CD14-positive monocyte (primary cell): ENCODE data around the gene MYO16. TPM values are rescaled to one million over a fixed set of nuclear protein-coding genes. Genes with fewer than 3 reads are reported as not detected.

ENCODE experiments used
- DNase-seq, 3 donors: peaks; one replicate each; pipeline ENCODE4 v3.0.0-alpha.2; 2011 to 2022
- H2AFZ ChIP-seq: 2 replicates; pipeline ENCODE4 v1.6.0; 2012; ENCODE audit warnings: mild to moderate bottlenecking, low read depth, low read length, inconsistent platforms; ENCODE audit not compliant: insufficient read depth, poor library complexity, severe bottlenecking
- H3K27ac ChIP-seq, 2 donors: 1 replicate in 1 of 2; 2 replicates in 1 of 2; pipeline ENCODE4 v1.5.1; 2012 to 2013; ENCODE audit warnings: low read length in 2 of 2, control low read depth in 1 of 2, inconsistent platforms in 1 of 2, low read depth in 1 of 2, mild to moderate bottlenecking in 1 of 2
- H3K27me3 ChIP-seq, 2 donors: one replicate each; pipeline versions ENCODE4 v1.6.0 to v1.6.1; 2011 to 2013; ENCODE audit warnings: low read length in 2 of 2; ENCODE audit not compliant: control insufficient read depth in 2 of 2, insufficient read depth in 2 of 2
- H3K36me3 ChIP-seq, 2 donors: replicated peaks in 1 of 2; 1 replicate in 1 of 2; 2 replicates in 1 of 2; pipeline versions ENCODE4 v1.5.1 to v1.6.1; 2012 to 2013; ENCODE audit warnings: low read length in 2 of 2, control low read depth in 1 of 2, inconsistent platforms in 1 of 2, mild to moderate bottlenecking in 1 of 2; ENCODE audit not compliant: insufficient read depth in 2 of 2, control insufficient read depth in 1 of 2
- H3K4me1 ChIP-seq, 2 donors: 1 replicate in 1 of 2; 2 replicates in 1 of 2; pipeline versions ENCODE4 v1.5.1 to v1.6.1; 2012 to 2013; ENCODE audit warnings: low read length in 2 of 2, control low read depth in 1 of 2, inconsistent platforms in 1 of 2, mild to moderate bottlenecking in 1 of 2, moderate library complexity in 1 of 2; ENCODE audit not compliant: insufficient read depth in 2 of 2, control insufficient read depth in 1 of 2
- H3K4me2 ChIP-seq: replicated peaks from 2 replicates; pipeline ENCODE3; 2012; ENCODE audit warnings: low read length, moderate library complexity, mild to moderate bottlenecking; ENCODE audit not compliant: poor library complexity, severe bottlenecking; ENCODE audit errors: extremely low read depth
- H3K4me3 ChIP-seq, 3 experiments: fragments of 200-600 bp in 1 of 3; sonication (generic) in 1 of 3; replicated peaks in 1 of 3; 1 replicate in 2 of 3; 2 replicates in 1 of 3; pipeline ENCODE4 v1.5.1; 2011 to 2013; ENCODE audit warnings: low read length in 3 of 3, mild to moderate bottlenecking in 3 of 3, control low read depth in 2 of 3, low read depth in 2 of 3, inconsistent platforms in 1 of 3, moderate library complexity in 1 of 3
- H3K79me2 ChIP-seq: 2 replicates; pipeline ENCODE4 v1.6.0; 2012; ENCODE audit warnings: mild to moderate bottlenecking, control low read depth, inconsistent platforms, low read length, moderate library complexity; ENCODE audit not compliant: insufficient read depth
- H3K9ac ChIP-seq: 2 replicates; pipeline ENCODE4 v1.6.0; 2017; ENCODE audit warnings: low read length, mild to moderate bottlenecking; ENCODE audit not compliant: insufficient read depth, poor library complexity, severe bottlenecking
- H3K9me3 ChIP-seq, 2 donors: replicated peaks in 1 of 2; 1 replicate in 1 of 2; 2 replicates in 1 of 2; pipeline versions ENCODE4 v1.5.1 to v1.6.1; 2012 to 2013; ENCODE audit warnings: low read length in 2 of 2, control low read depth in 1 of 2; ENCODE audit not compliant: control insufficient read depth in 1 of 2, insufficient read depth in 1 of 2
- H4K20me1 ChIP-seq: 2 replicates; pipeline ENCODE4 v1.6.0; 2012; ENCODE audit warnings: mild to moderate bottlenecking, low read length, control low read depth, moderate library complexity; ENCODE audit not compliant: insufficient read depth
- H3K27ac Mint-ChIP-seq, 7 donors: one replicate each; pipeline ENCODE4 v1.8.0; 2020; ENCODE audit warnings: mild to moderate bottlenecking in 7 of 7, mixed read lengths in 7 of 7, moderate library complexity in 6 of 7, inconsistent platforms in 2 of 7
- H3K27me3 Mint-ChIP-seq, 3 donors: one replicate each; pipeline ENCODE4 v1.8.0; 2021 to 2022; ENCODE audit warnings: low read depth in 3 of 3, mild to moderate bottlenecking in 3 of 3, mixed read lengths in 3 of 3, moderate library complexity in 3 of 3, inconsistent platforms in 1 of 3
- H3K36me3 Mint-ChIP-seq, 2 donors: one replicate each; pipeline ENCODE4 v1.8.0; 2020; ENCODE audit warnings: mixed read lengths in 2 of 2, inconsistent platforms in 1 of 2, mild to moderate bottlenecking in 1 of 2
- H3K4me1 Mint-ChIP-seq: one replicate; pipeline ENCODE4 v1.8.0; 2020; ENCODE audit warnings: mild to moderate bottlenecking, mixed read lengths
- H3K4me3 Mint-ChIP-seq, 2 donors: one replicate each; pipeline ENCODE4 v1.8.0; 2020; ENCODE audit warnings: mild to moderate bottlenecking in 2 of 2, mixed read lengths in 2 of 2, moderate library complexity in 1 of 2
- H3K9me3 Mint-ChIP-seq, 7 donors: one replicate each; pipeline ENCODE4 v1.8.0; 2020 to 2022; ENCODE audit warnings: mixed read lengths in 7 of 7, mild to moderate bottlenecking in 6 of 7, moderate library complexity in 6 of 7, inconsistent platforms in 2 of 7
- WGBS: methylation state at CpG from one replicate; pipeline ENCODE4 v1.1.5; 2013; ENCODE audit warnings: missing lambda C conversion rate; ENCODE audit not compliant: insufficient coverage; 5-methylcytosine and 5-hydroxymethylcytosine counted together
- intact Hi-C, 2 donors: fragments of 100-400 bp; cut with micrococcal nuclease; formaldehyde crosslinking; loops; one replicate each; pipeline versions ENCODE4 v1.15.0 to v1.15.1; 2023
- polyA plus RNA-seq, 3 donors: library from polyadenylated mRNA; depleted of rRNA in 1 of 3; unstranded in 2 of 3; stranded (reverse) in 1 of 3; fragments of 300-500 nt in 2 of 3; fragments of >200 nt in 1 of 3; fragmentation: Illumina TruSeq in 2 of 3; gene quantifications; 1 replicate in 2 of 3; 2 replicates in 1 of 3; pipeline ENCODE4 v1.2.3, GENCODE V29; 2012 to 2021
- TF ChIP-seq, protein P1 (sequence below): fragments of 200-600 bp; IDR thresholded peaks from one replicate; pipeline ENCODE4 v1.8.0; 2022; ENCODE audit warnings: antibody characterized with exemption, mild to moderate bottlenecking

Gene MYO16
- polyA plus RNA-seq, 3 donors = not detected

DNA sequence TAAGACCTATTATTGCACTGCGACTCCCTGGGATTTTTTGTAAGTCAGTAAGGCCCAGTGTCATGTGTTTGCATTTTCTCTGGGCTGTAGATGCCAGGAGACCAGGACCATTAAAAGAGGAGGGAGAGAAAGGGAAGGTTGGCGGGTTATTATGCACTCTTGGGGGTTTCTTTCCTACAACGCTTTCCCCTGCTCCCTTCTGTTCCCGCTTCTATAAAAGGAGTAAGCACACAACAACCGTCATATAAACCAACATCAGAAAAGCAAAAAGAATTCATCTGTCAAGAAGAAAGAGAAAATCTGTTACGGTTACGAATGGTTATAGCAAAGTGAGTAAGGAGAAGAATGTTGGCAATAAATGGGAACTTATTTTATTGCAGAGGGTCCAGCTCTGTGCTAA lies 615.2 kb downstream of the MYO16 start:
- Mint-ChIP-seq H3K9me3 (peaks cover 2 to 9% (median 5%) of the 10 kb centered on the region in 7 donors), H3K4me1 (peaks cover 4% of the 10 kb centered on the region), H3K36me3 (no peaks in the 10 kb centered on the region), H3K4me3 (no peak overlapping the region), H3K27me3 (peaks cover 5 to 12% (median 8%) of the 10 kb centered on the region in 3 donors), H3K27ac (no peak overlapping the region)
- Histone ChIP-seq H3K4me3 (no peak overlapping the region), H3K9me3 (no peaks in the 10 kb centered on the region), H3K4me2 (no peak overlapping the region), H3K36me3 (no peaks in the 10 kb centered on the region), H3K4me1 (no peaks in the 10 kb centered on the region), H3K9ac (no peak overlapping the region), H3K27ac (no peak overlapping the region), H4K20me1 (no peaks in the 10 kb centered on the region), H2AFZ (no peak overlapping the region), H3K79me2 (no peaks in the 10 kb centered on the region), H3K27me3 (peaks cover 3 to 4% of the 10 kb centered on the region in 2 donors)
- TF ChIP-seq, protein P1, sequence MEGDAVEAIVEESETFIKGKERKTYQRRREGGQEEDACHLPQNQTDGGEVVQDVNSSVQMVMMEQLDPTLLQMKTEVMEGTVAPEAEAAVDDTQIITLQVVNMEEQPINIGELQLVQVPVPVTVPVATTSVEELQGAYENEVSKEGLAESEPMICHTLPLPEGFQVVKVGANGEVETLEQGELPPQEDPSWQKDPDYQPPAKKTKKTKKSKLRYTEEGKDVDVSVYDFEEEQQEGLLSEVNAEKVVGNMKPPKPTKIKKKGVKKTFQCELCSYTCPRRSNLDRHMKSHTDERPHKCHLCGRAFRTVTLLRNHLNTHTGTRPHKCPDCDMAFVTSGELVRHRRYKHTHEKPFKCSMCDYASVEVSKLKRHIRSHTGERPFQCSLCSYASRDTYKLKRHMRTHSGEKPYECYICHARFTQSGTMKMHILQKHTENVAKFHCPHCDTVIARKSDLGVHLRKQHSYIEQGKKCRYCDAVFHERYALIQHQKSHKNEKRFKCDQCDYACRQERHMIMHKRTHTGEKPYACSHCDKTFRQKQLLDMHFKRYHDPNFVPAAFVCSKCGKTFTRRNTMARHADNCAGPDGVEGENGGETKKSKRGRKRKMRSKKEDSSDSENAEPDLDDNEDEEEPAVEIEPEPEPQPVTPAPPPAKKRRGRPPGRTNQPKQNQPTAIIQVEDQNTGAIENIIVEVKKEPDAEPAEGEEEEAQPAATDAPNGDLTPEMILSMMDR = no peak
- no peak for DNase-seq
- intact Hi-C loops = no loop called here
- 87% methylated on average over 2 of the region's 7 CpGs for WGBS

DNA sequence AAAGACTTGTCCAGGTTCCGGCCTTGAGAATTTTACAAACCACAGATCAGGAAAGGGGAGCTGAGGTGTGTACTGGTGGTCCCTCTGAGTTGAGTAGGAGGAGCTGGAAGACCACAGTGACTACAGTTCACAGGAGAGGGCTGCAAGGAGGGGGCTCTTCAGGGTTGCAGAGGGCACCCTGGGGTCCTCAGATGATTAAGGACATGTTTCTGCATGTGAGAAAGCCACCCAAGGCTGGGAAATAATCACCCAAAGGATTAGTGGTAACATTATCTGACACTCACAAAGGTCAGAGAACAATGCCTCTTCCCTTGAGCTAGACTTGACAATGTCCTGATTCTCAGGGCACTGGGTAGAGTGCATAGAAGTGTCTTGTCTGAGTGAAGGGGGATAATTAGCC lies 616.6 kb downstream of the MYO16 start:
- Histone ChIP-seq H3K9ac (no peak overlapping the region), H3K9me3 (no peaks in the 10 kb centered on the region), H3K4me2 (no peak overlapping the region), H3K79me2 (no peaks in the 10 kb centered on the region), H3K4me3 (no peak overlapping the region), H2AFZ (no peak overlapping the region), H4K20me1 (no peaks in the 10 kb centered on the region), H3K27ac (no peak overlapping the region), H3K4me1 (no peaks in the 10 kb centered on the region), H3K36me3 (no peaks in the 10 kb centered on the region), H3K27me3 (peaks cover 2 to 3% of the 10 kb centered on the region in 2 donors)
- Mint-ChIP-seq H3K27ac (no peak overlapping the region), H3K9me3 (peaks cover 2 to 11% (median 5%) of the 10 kb centered on the region in 7 donors), H3K4me1 (peaks cover 3% of the 10 kb centered on the region), H3K27me3 (peaks cover 5 to 12% (median 8%) of the 10 kb centered on the region in 3 donors), H3K4me3 (no peak overlapping the region), H3K36me3 (no peaks in the 10 kb centered on the region)
- WGBS = 100% methylated on average over 1 of the region's 1 CpG
- intact Hi-C loops = no loop called here
- DNase-seq = no peak
- TF ChIP-seq, protein P1 = no peak
